ENCODE results near the gene ATP6V0B. TPM values are rescaled to one million over a fixed set of nuclear protein-coding genes. Genes with fewer than 3 reads are reported as not detected.

Gene ATP6V0B
- total and polyA plus RNA-seq, 2 donors (not counting 3 experiments of a cell fraction or from before 2014, with no cell fraction given), result 110 to 325 TPM

DNA sequence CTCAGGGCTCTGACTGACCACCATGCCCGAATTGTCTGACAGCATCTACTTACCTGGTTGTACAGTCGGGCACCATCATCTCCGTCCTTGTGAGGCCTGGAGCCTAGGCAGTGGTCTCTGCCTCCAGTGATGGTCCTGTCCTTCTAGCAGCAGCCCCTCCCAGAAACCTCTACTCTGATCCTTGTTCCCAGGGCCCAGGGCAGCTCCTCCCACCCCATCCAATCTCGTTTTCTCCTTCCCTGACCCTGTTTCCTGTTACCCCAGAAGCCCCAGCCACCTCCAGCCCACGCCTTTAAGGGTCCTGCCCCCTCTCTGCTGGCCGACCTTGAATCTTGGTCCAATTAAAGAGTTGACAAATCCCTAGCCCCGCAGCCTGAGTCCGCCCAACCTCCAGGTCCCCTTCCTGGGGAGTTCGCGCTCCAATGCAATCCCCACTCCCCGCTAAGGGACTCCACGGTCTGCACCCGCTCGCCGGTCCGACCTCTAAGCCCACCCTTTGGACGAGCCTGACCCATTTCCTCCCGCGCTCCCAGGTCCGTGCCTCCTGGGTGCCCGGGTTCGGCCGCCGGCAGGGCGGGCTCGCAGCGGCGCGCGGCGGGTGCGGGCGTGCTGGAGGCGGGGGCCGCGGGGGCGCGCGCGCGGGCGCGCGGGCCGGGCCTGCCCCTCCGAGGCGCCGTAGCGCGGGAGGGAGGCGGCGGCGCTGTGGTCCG lies 3.9 kb downstream of the ATP6V0B start, which contains the start of gene B4GALT2:
Gene B4GALT2 (plus strand): TSS at position 660 of the 710 bp plus-strand sequence. CDS start 1,951 bp downstream, outside the sequence.
- H4K20me1 ChIP-seq (replicated peaks; ENCODE audit: control insufficient read depth, extremely low read depth, insufficient read depth, low read length), result no peaks in the 10 kb centered on the region
- BruUV-seq (replicated peaks), result no TSS peak

DNA sequence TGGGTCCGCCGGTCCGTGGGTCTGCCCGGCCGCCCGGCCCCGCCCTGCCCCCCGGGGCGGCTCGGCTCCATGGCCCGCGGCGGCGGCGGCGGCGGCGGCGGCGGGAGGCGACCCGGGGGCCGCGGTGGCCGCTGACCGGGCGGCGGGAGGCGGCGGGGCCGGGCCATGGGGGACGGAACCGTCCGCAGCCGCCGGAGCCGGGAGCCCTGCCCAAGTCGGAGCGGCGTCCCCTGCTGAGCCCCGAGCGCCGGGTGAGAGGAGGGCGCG lies 4.4 kb downstream of the ATP6V0B start:
- CTCF ChIA-PET, result no interaction called here
- no peak for FAIRE-seq
- H2AFZ ChIP-seq (ENCODE audit: low read depth, low read length), result no peak overlapping the region

More for the DNA sequence above, 3.9 kb downstream of the ATP6V0B start, which contains the start of gene B4GALT2:
- H3K79me2 ChIP-seq (ENCODE audit: control insufficient read depth, insufficient read depth, low read length), result peaks cover 47% of the 10 kb centered on the region
- H3K9me1 ChIP-seq (replicated peaks; ENCODE audit: control insufficient read depth, extremely low read depth, insufficient read depth, low read length), result no peaks in the 10 kb centered on the region
- POLR2A ChIA-PET, result no interaction called here
- DNase-seq (ENCODE audit: low read depth, low spot score) (peak; percentile 24), FAIRE-seq (peak; percentile 59)
- intact Hi-C loops (cut with micrococcal nuclease), result no loop called here
- H3K27ac ChIP-seq (ENCODE audit: insufficient read depth, low read depth, low read length), result peak within 1 kb of the TSS; percentile 13
- H3K4me2 ChIP-seq (ENCODE audit: insufficient read depth, low read length), result peak within 1 kb of the TSS; percentile 54
- no peaks in the 10 kb centered on the region for H3K27me3 ChIP-seq (ENCODE audit: control insufficient read depth in 2 of 2, insufficient read depth in 2 of 2, low read length in 2 of 2)
- no peak for TF ChIP-seq GATA2 (IDR thresholded peaks at IDR 0.05; ENCODE audit: insufficient read depth, insufficient read length, low read depth, low read length)
- peak; percentile 46 for TF ChIP-seq POLR2AphosphoS5 (IDR thresholded peaks at IDR 0.05; ENCODE audit: insufficient read depth, low read depth, low read length)
- CTCF ChIA-PET, result interaction anchor here (1.0 to 1.6 kb wide), 2 partner anchors 11 to 215 kb away, joined by 3 to 10 read pairs; no protein-coding TSS in a partner anchor
- H3K36me3 ChIP-seq (ENCODE audit: control insufficient read depth in 2 of 2, extremely low read depth in 1 of 2, insufficient read depth in 2 of 2, low read length in 2 of 2), result peaks cover 0 to 10% of the 10 kb centered on the region in 2 experiments
- H3K9ac ChIP-seq (replicated peaks; ENCODE audit: extremely low read depth, insufficient read depth, low read length), result peak within 1 kb of the TSS; percentile 74
- peak within 1 kb of the TSS; percentile 54 to 66 (median 64) for H3K4me3 ChIP-seq (replicated peaks in 1 of 3; ENCODE audit: insufficient read depth in 1 of 3, low read depth in 1 of 3, low read length in 3 of 3)
- peak within 1 kb of the TSS; percentile 50 for H2AFZ ChIP-seq (ENCODE audit: low read depth, low read length)
- H3K4me1 ChIP-seq (ENCODE audit: control insufficient read depth, extremely low read depth, insufficient read depth, low read length), result peaks cover 31% of the 10 kb centered on the region
- no peaks in the 10 kb centered on the region for H3K9me3 ChIP-seq (replicated peaks; ENCODE audit: control insufficient read depth, insufficient read depth, low read length)
- dilution Hi-C loops (cut with MboI; ENCODE audit: extremely low pct_ligation_motif_present, low sequenced_read_pairs), result no loop called here

More for the DNA sequence above, 4.4 kb downstream of the ATP6V0B start:
- no peak for DNase-seq (ENCODE audit: low read depth, low spot score)
- Histone ChIP-seq H3K9me3 (replicated peaks; ENCODE audit: control insufficient read depth, insufficient read depth, low read length) (no peaks in the 10 kb centered on the region), H3K27ac (ENCODE audit: insufficient read depth, low read depth, low read length) (no peak overlapping the region), H3K4me3 (replicated peaks in 1 of 3; ENCODE audit: insufficient read depth in 1 of 3, low read depth in 1 of 3, low read length in 3 of 3) (peak overlapping the region in 1 of 3 experiments; percentile 66), H3K4me1 (ENCODE audit: control insufficient read depth, extremely low read depth, insufficient read depth, low read length) (peaks cover 29% of the 10 kb centered on the region), H3K9me1 (replicated peaks; ENCODE audit: control insufficient read depth, extremely low read depth, insufficient read depth, low read length) (no peaks in the 10 kb centered on the region), H3K9ac (replicated peaks; ENCODE audit: extremely low read depth, insufficient read depth, low read length) (no peak overlapping the region), H3K36me3 (ENCODE audit: control insufficient read depth in 2 of 2, extremely low read depth in 1 of 2, insufficient read depth in 2 of 2, low read length in 2 of 2) (peaks cover 0 to 10% of the 10 kb centered on the region in 2 experiments), H3K27me3 (ENCODE audit: control insufficient read depth in 2 of 2, insufficient read depth in 2 of 2, low read length in 2 of 2) (no peaks in the 10 kb centered on the region), H3K4me2 (ENCODE audit: insufficient read depth, low read length) (no peak overlapping the region), H4K20me1 (replicated peaks; ENCODE audit: control insufficient read depth, extremely low read depth, insufficient read depth, low read length) (no peaks in the 10 kb centered on the region), H3K79me2 (ENCODE audit: control insufficient read depth, insufficient read depth, low read length) (peaks cover 47% of the 10 kb centered on the region)
- BruUV-seq (replicated peaks), result no TSS peak
- TF ChIP-seq EZH2 (IDR thresholded peaks at IDR 0.05; ENCODE audit: borderline replicate concordance, low read depth, low read length, severe bottlenecking) (no peak), POLR2A (IDR thresholded peaks at IDR 0.05; ENCODE audit: low read depth, low read length) (no peak), MYC (IDR thresholded peaks at IDR 0.05; ENCODE audit: low read depth, low read length) (no peak), JUN (IDR thresholded peaks at IDR 0.05; ENCODE audit: borderline replicate concordance, insufficient read depth, insufficient read length, low read depth) (no peak)
- intact Hi-C loops (cut with micrococcal nuclease), result no loop called here
- POLR2A ChIA-PET, result no interaction called here
- dilution Hi-C loops (cut with MboI; ENCODE audit: extremely low pct_ligation_motif_present, low sequenced_read_pairs), result no loop called here
